GM19025 (cell line): Measurements from ENCODE around the gene SNAPC3.
"Not testable (repeated sequence)": the region's sequence is repeated elsewhere in the genome, so short reads cannot be mapped to it uniquely, and the experiment has no call there.

Experiments used
- ATAC-seq: cut with Tn5 transposase; IDR thresholded peaks from one replicate; pipeline ENCODE4 v1.9.1; 2021; ENCODE audit warnings: mild to moderate bottlenecking, low read depth, moderate library complexity; ENCODE audit not compliant: unreplicated experiment

The SNAPC3 gene

GRCh38 chr9:15422372-15423230, at the start of gene SNAPC3:
Gene SNAPC3 (plus strand): TSS chr9:15422876. CDS start chr9:15422880, 4 bp downstream.
- peak; percentile 98 for ATAC-seq

DNA sequence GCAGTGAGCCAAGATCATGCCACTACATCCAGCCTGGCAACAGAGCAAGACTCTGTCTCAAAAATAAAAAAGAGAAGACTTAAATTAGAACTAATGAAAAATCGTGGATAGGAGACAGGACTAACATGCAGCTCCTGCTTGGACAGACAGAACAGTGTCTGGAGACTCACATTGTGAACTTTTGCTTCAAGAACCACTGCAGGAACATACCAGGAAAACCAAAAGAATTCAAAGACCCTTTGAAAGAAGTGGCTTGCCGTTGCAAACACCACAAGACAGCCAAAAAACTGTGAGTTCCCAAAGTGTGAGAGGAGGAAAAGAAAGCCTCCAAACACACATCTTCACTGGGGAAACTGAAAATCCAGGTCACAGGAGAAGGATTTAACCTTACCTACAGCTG, 48.8 kb upstream of the SNAPC3 start:
- no peak for ATAC-seq

GRCh38 chr9:15374310-15374709, 48.4 kb upstream of the SNAPC3 start:
- no peak for ATAC-seq

DNA sequence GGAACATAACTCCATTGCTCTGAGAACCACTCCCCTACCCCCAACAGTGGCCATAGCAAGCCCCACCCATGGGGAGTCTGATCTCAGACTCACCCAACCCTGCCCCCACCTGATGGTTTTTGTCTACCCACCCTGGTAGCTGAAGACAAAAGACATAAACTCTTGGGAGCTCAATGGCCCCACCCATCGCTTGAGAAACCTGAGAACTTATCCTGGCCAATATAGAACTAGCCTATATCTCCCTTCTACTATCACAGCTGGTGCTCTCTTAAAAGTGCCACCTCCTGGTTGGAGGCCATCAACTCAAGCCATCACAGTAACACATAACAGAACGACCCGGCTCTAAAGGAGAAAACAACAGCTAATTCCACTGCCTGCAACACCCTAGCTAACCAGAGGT, 47.9 kb upstream of the SNAPC3 start:
- no peak for ATAC-seq

DNA sequence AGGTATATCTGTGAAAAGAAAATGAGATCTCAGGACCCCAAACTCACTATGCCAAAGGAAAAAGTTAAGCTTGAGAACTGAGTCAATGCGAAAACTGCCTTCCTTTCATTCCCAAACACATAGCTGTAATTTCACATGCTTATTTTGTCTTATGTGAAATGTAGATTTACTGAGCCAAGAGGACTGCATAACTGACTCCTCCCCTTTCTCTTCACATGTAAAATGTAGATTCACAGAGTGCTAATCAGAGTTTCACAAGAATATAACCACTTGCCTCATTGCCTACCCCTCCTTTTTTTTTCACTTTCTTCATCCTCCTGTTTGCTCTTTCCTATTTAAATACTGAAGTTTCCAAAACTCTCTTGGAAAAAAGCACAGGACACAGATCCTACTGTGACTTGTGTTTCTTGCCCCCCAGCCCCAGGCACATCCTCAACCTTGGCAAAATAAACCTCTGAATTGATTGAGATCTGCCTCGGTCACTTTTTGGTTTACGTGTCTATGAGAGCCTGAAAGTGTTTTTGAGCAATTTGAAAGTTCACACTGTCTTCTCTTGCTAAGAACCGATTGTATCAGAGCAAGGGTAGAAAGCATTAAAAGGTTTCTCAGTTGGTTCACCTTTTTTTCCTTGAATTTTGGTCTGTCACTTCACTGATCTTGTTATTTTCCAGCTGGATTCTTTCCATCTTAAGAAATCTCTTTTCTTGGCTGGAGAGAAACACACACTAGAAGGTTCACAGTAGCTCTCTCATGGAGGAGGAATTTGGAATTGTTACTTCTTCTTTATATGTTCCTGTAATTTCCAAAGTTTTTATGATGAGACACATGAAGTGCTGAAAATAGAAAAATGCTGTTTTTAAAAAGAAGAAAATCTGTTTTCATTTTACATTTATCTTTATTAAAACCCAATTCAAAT, 44.8 kb upstream of the SNAPC3 start:
- ATAC-seq = no peak

DNA sequence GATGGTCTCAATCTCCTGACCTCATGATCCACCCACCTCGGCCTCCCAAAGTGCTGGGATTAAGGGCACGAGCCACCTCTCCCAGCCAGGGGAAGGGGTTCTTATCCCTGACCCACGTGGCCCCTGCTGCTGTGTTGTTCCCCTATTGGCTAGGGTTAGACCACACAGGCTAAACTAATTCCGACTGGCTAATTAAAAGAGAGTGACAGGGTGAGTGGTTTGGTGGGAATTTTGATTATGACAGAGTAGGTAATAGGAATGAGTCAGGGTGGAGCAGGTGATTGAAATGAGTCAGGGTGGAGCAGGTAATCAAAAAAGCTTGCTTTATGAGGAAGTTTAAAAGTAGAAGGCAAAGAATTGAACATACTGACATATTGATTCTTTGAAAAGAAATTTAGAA, 43.4 kb upstream of the SNAPC3 start:
- not testable (repeated sequence) for ATAC-seq

DNA sequence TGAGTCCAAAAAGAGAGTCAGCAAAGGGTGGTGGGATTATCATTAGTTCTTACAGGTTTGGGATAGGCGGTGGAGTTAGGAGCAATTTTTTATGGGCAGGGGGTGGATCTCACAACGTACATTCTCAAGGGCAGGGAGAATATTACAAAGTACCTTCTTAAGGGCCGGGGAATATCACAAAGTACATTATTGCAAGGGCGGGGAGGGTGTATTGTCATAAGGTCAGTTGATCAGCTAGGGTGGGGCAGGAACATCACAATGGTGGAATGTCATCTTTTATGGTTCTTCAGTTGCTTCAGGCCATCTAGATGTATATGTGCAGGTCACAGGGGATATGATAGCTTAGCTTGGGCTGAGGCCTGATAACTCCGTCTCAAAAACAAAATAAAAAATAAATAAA, 42.8 kb upstream of the SNAPC3 start:
- ATAC-seq = not testable (repeated sequence)

GRCh38 chr9:15381491-15381890, 41.2 kb upstream of the SNAPC3 start:
- ATAC-seq = no peak

- no peak for ATAC-seq
Observed at GRCh38 chr9:15386465-15386864, 36.2 kb upstream of the SNAPC3 start.

GRCh38 chr9:15389173-15389572, 33.5 kb upstream of the SNAPC3 start:
- no peak for ATAC-seq

DNA sequence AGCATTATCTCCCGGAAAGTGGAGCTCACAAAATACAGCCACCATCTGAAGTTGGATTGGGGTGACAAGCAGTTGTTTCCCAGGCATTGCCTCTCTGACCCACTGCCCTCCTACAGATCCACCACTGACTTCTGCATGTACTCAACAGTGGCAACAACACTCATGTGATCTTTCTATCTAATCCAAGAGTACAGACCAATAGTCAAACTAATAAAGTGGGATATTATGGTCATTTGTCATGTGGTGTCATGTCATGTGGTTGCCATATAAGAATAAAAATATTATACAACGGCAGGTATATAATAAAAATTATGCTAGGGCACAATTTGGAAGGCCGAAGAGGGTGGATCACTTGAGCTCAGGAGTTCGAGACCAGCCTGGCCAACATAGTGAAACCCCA, 33.0 kb upstream of the SNAPC3 start:
- no peak for ATAC-seq

GRCh38 chr9:15390201-15390600, 32.5 kb upstream of the SNAPC3 start:
- no peak for ATAC-seq

GRCh38 chr9:15392363-15392762, 30.3 kb upstream of the SNAPC3 start:
- no peak for ATAC-seq

GRCh38 chr9:15400281-15400941, 22.3 kb upstream of the SNAPC3 start:
- no peak for ATAC-seq

- ATAC-seq = no peak
Observed at GRCh38 chr9:15401266-15401665, 21.4 kb upstream of the SNAPC3 start.

- ATAC-seq = no peak
Observed at GRCh38 chr9:15403155-15403554, 19.5 kb upstream of the SNAPC3 start.

- ATAC-seq = no peak
Observed at GRCh38 chr9:15404171-15404570, 18.5 kb upstream of the SNAPC3 start.

GRCh38 chr9:15416880-15417279, 5.8 kb upstream of the SNAPC3 start:
- no peak for ATAC-seq

DNA sequence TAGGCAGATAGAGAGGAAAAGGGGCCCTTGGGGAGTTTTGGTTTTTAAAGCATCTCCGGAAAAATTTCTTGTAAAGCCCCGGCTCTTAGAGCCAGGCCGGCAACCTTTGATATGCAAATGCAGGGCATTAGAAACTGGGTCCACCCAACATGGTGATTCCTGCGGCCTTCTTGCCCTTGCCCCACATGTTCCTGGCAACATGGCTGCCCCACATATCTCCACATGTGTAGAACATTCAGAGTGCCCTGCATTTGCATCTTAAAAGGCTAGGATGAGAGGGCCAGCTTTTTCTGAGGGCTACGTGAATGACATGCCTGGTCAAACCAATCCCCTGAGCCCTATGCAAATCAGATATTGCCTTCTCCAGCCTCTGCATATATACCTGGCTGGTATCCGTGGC, 5.0 kb upstream of the SNAPC3 start:
- ATAC-seq = no peak

GRCh38 chr9:15420796-15421195, 1.9 kb upstream of the SNAPC3 start:
- no peak for ATAC-seq

DNA sequence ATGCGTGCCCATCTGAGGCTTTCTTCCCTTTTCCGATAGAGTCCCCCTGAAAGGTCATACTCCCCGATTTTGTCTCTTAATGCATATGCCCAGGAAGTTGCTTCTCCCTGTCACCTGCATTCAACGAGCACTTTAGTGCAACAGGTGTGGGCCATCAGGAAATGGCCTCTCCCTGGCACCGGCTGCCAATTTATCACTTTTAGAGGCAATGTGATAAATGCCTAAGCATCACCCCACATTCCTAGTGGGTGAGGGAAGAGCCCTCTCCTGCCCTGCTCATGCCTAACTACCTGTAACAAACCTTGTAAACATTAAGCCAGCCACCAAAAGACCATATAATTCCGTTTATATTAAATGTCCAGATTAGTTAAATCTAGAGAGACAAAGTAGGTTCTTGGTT, 1.1 kb upstream of the SNAPC3 start:
- ATAC-seq = no peak
